HL-60 (cell line): Measurements from ENCODE around the gene AASS.

Source experiments
- GABPA ChIP-seq: IDR thresholded peaks from 2 replicates; pipeline ENCODE4 v1.6.1; 2012; ENCODE audit warnings: low read depth
- POLR2AphosphoS5 ChIP-seq: IDR thresholded peaks from 2 replicates; pipeline ENCODE4 v1.6.1; 2012; ENCODE audit warnings: low read depth

DNA sequence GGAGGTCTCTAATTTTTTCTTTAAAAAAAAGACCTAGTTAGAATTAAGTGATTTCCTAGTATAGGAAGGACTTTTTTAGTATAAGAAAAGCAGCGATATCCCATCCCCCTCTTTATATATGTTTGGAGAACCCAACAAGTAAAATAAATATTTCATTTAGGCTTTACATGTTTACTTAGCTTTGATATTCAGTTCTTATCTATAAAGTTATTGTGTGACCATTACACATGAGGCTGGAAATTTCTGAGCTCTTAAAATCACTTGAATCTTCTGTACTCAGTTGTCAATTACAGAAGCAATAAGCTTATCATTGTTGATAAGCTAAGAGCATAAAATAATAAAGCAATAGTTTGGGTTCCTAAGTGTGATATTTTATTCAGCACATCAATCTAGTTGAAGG lies 89.7 kb downstream of the AASS start:
- TF ChIP-seq POLR2AphosphoS5 (no peak), GABPA (no peak)
